Measurements from ENCODE around the gene STYXL2. TPM values are rescaled to one million over a fixed set of nuclear protein-coding genes. Genes with fewer than 3 reads are reported as not detected.

STYXL2 gene
- total and polyA plus RNA-seq, 2 of the 8 experiments (the other 6 are each of a cell fraction or from before 2014, with no cell fraction given), result 0.09 to 0.22 TPM

DNA sequence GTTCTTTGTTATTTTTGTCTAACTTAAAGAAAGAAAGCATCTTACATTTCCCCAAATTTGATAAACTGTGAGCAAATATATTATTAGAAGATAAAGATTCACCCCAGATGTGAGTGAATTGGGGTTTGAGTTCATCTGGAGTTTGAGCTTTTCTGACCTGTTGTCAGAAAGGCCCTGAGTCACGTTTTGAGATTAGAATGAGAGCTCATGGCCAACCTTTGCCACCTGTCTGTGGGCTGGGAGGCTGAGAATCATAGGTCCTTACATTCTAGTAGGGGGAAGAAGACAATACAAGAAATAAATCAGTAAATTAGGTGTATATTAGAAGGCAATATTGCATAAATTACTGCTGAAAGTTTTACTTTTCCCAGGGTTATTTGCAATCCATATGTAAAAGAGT is 22.3 kb downstream of the STYXL2 start (continued):
- no peak for TF ChIP-seq CHD7 (IDR thresholded peaks at IDR 0.05; ENCODE audit: insufficient replicate concordance, low read length)
